Left ventricle myocardium inferior (tissue), 1 donor: ENCODE data around the gene PAX5. TPM values are rescaled to one million over a fixed set of nuclear protein-coding genes. Genes with fewer than 3 reads are reported as not detected.

ENCODE experiments used
- DNase-seq: peaks from one replicate; pipeline ENCODE4 v3.0.0-alpha.2; 2020
- H3K27ac ChIP-seq: fragments of 200-600 bp; replicated peaks from 2 replicates; pipeline ENCODE4 v1.8.0; 2021
- H3K27me3 ChIP-seq: fragments of 200-600 bp; 2 replicates; pipeline ENCODE4 v1.8.0; 2021; ENCODE audit warnings: low read depth
- H3K36me3 ChIP-seq: fragments of 200-600 bp; 2 replicates; pipeline ENCODE4 v1.8.0; 2021
- H3K4me1 ChIP-seq: fragments of 200-600 bp; 2 replicates; pipeline ENCODE4 v1.8.0; 2021
- H3K4me3 ChIP-seq: fragments of 200-600 bp; 2 replicates; pipeline ENCODE4 v1.8.0; 2021; ENCODE audit warnings: mild to moderate bottlenecking, moderate library complexity
- H3K9me3 ChIP-seq: fragments of 200-600 bp; replicated peaks from 2 replicates; pipeline ENCODE4 v1.8.0; 2021
- CTCF ChIP-seq: fragments of 200-600 bp; IDR thresholded peaks from 2 replicates; pipeline ENCODE4 v1.8.0; 2021; ENCODE audit warnings: antibody characterized with exemption, mild to moderate bottlenecking, borderline replicate concordance
- intact Hi-C: fragments of 100-400 bp; cut with micrococcal nuclease; formaldehyde crosslinking; loops from one replicate; pipeline ENCODE4 v1.11.0; 2022
- total RNA-seq: library from RNA; stranded (reverse); fragmentation: NEBNext Ultra II Directional; extraction: Animal tissue kit (Norgen Biotek cat#: 25700); gene quantifications from one replicate; pipeline ENCODE4 v1.2.1, GENCODE V29; 2021
- donor health status: DM: no; HTN: yes; CAD: no; lungs with severe emphysema.

The PAX5 gene
- total RNA-seq, 1 donor from 2014 or later: not detected

- Histone ChIP-seq H3K9me3 (no peaks in the 10 kb centered on the region), H3K36me3 (no peaks in the 10 kb centered on the region), H3K27me3 (peaks cover 100% of the 10 kb centered on the region), H3K27ac (no peak overlapping the region), H3K4me3 (no peak overlapping the region), H3K4me1 (no peaks in the 10 kb centered on the region)
- no peak for DNase-seq
- intact Hi-C loops: no loop called here
- TF ChIP-seq CTCF: no peak
Observed at GRCh38 chr9:37053684-37054362, 19.8 kb upstream of the PAX5 start.

- Histone ChIP-seq H3K9me3 (no peaks in the 10 kb centered on the region), H3K36me3 (no peaks in the 10 kb centered on the region), H3K4me3 (no peak overlapping the region), H3K4me1 (no peaks in the 10 kb centered on the region), H3K27ac (no peak overlapping the region), H3K27me3 (peaks cover 88% of the 10 kb centered on the region)
- no peak for TF ChIP-seq CTCF
- intact Hi-C loops: no loop called here
- DNase-seq: no peak
Observed at GRCh38 chr9:37046683-37047082, 12.6 kb upstream of the PAX5 start.

GRCh38 chr9:37042421-37042820 is 8.4 kb upstream of the PAX5 start:
- DNase-seq: no peak
- no peaks in the 10 kb centered on the region for H3K36me3 ChIP-seq
- intact Hi-C loops: no loop called here
- no peak overlapping the region for H3K4me3 ChIP-seq
- H3K27me3 ChIP-seq: peaks cover 98% of the 10 kb centered on the region
- no peaks in the 10 kb centered on the region for H3K9me3 ChIP-seq
- no peak overlapping the region for H3K27ac ChIP-seq
- no peak for TF ChIP-seq CTCF
- H3K4me1 ChIP-seq: peaks cover 9% of the 10 kb centered on the region

- Histone ChIP-seq H3K36me3 (no peaks in the 10 kb centered on the region), H3K4me3 (no peak overlapping the region), H3K27me3 (peaks cover 100% of the 10 kb centered on the region), H3K27ac (no peak overlapping the region), H3K4me1 (peaks cover 27% of the 10 kb centered on the region), H3K9me3 (no peaks in the 10 kb centered on the region)
- no peak for DNase-seq
- intact Hi-C loops: no loop called here
- TF ChIP-seq CTCF: no peak
Observed at GRCh38 chr9:37040508-37041127, 6.5 kb upstream of the PAX5 start.

GRCh38 chr9:37038943-37039464 is 4.9 kb upstream of the PAX5 start:
- intact Hi-C loops: no loop called here
- H3K4me3 ChIP-seq: no peak overlapping the region
- no peak overlapping the region for H3K27ac ChIP-seq

More at GRCh38 chr9:37038943-37039464, 4.9 kb upstream of the PAX5 start:
- Histone ChIP-seq H3K36me3 (no peaks in the 10 kb centered on the region), H3K27me3 (peaks cover 100% of the 10 kb centered on the region), H3K9me3 (no peaks in the 10 kb centered on the region), H3K4me1 (peaks cover 42% of the 10 kb centered on the region)
- TF ChIP-seq CTCF: no peak
- no peak for DNase-seq
